Ishikawa (cell line): ENCODE measurements around the gene C18orf32.

Experiments
- CEBPB ChIP-seq: IDR thresholded peaks from 2 replicates; pipeline ENCODE4 v1.6.1; 2012
- EGR1 ChIP-seq: IDR thresholded peaks from 2 replicates; pipeline ENCODE4 v1.6.1; 2012
- NFIC ChIP-seq: IDR thresholded peaks from 2 replicates; pipeline ENCODE4 v1.6.1; 2012
- REST ChIP-seq: IDR thresholded peaks from 2 replicates; pipeline ENCODE4 v1.6.1; 2012; ENCODE audit warnings: low read depth, mild to moderate bottlenecking
- TAF1 ChIP-seq: IDR thresholded peaks from 2 replicates; pipeline ENCODE4 v1.6.1; 2012; ENCODE audit warnings: low read depth, mild to moderate bottlenecking
- YY1 ChIP-seq: IDR thresholded peaks from 2 replicates; pipeline ENCODE4 v1.6.1; 2012; ENCODE audit warnings: low read depth

- TF ChIP-seq CEBPB, result no peak
- TF ChIP-seq REST, result no peak
- TF ChIP-seq YY1, result no peak
- TF ChIP-seq TAF1, result no peak
- no peak for TF ChIP-seq NFIC
- no peak for TF ChIP-seq EGR1
Measured at GRCh38 chr18:49467019-49467563, 19.9 kb downstream of the C18orf32 start.
